Thoracic aorta (tissue), 2 donors: ENCODE results near the gene TYW1. TPM values are rescaled to one million over a fixed set of nuclear protein-coding genes. Genes with fewer than 3 reads are reported as not detected.
"Not testable (repeated sequence)": the region's sequence is repeated elsewhere in the genome, so short reads cannot be mapped to it uniquely, and the experiment has no call there.

Experiments used
- ATAC-seq: fragments of 150-250 bp; one replicate; pipeline ENCODE4 v1.8.0; 2017; ENCODE audit warnings: low read depth; ENCODE audit not compliant: insufficient number of reproducible peaks, low FRiP score
- DNase-seq: peaks from one replicate; pipeline ENCODE4 v3.0.0-alpha.2; 2020; ENCODE audit warnings: low spot score
- H3K27ac ChIP-seq, 2 donors: fragments of 200-600 bp; sonication (generic); 1 replicate in 1 of 2; 2 replicates in 1 of 2; pipeline ENCODE4 v1.5.1; 2016; ENCODE audit warnings: mild to moderate bottlenecking in 2 of 2, moderate library complexity in 2 of 2
- H3K27me3 ChIP-seq: fragments of 200-600 bp; sonication (generic); replicated peaks from 2 replicates; pipeline ENCODE4 v1.6.0; 2016; ENCODE audit warnings: mild to moderate bottlenecking; ENCODE audit not compliant: insufficient read depth
- H3K36me3 ChIP-seq: fragments of 200-600 bp; sonication (generic); one replicate; pipeline ENCODE4 v1.5.1; 2016
- H3K4me1 ChIP-seq, 2 donors: fragments of 200-600 bp; sonication (generic); 1 replicate in 1 of 2; 2 replicates in 1 of 2; pipeline versions ENCODE4 v1.5.1 to v1.6.0; 2016; ENCODE audit warnings: low read depth in 2 of 2, mild to moderate bottlenecking in 1 of 2; ENCODE audit not compliant: control insufficient read depth in 1 of 2
- H3K4me3 ChIP-seq: fragments of 200-600 bp; sonication (generic); 2 replicates; pipeline ENCODE4 v1.5.1; 2016; ENCODE audit warnings: mild to moderate bottlenecking
- H3K9me3 ChIP-seq: fragments of 200-600 bp; sonication (generic); 2 replicates; pipeline ENCODE4 v1.5.1; 2016
- total RNA-seq, 2 donors: library from RNA; depleted of rRNA; stranded (reverse); fragments of >200 nt; gene quantifications; one replicate each; pipeline versions ENCODE4 v1.1.0 to v1.2.3, GENCODE V29; 2016
- TF ChIP-seq, protein P1 (sequence below): fragments of 200-600 bp; sonication (generic); IDR thresholded peaks from one replicate; pipeline ENCODE4 v1.5.1; 2019; ENCODE audit warnings: antibody characterized with exemption

The TYW1 gene
- total RNA-seq, 2 donors from 2014 or later, result 64.3 to 91.0 TPM

DNA sequence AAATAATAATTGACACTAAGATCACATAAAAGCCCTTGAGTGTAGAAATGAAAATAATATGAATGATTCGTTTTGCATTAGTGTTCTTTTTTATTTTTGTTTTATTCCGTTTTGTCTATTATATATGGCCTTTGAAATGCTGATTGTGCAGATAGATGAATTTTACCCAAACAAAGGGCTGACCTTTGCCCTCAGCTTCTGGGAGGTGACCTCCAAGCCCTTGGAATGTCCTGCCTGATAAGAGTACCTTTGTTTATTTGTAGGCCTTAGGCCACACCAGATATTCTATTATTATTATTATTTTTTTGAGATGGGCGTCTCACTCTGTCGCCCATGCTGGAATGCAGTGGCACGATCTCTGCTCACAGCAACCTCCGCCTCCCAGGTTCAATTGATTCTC is 230.3 kb downstream of the TYW1 start:
- H3K27ac ChIP-seq, H3K4me1 ChIP-seq, ATAC-seq, H3K27me3 ChIP-seq, H3K9me3 ChIP-seq, H3K4me3 ChIP-seq, DNase-seq, H3K36me3 ChIP-seq: not testable (repeated sequence)

DNA sequence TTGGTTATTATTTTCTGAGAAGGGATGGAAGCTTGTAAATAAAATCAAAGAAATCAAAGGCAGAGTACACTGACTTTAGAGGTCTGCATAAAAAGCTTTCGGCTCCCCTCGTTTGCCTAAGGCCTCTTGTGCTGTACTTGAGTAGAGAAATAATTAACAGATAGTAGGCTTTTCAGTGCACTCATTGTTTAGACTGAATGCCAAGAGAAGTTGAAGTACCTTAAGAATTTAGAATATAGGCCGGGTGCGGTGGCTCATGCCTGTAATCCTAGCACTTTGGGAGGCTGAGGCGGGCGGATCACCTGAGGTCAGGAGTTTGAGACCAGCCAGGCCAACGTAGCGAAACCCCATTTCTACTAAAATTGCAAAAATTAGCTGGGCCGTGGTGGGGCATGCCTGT is 232.4 kb downstream of the TYW1 start:
- not testable (repeated sequence) for DNase-seq, H3K27ac ChIP-seq, H3K4me1 ChIP-seq, H3K36me3 ChIP-seq, H3K9me3 ChIP-seq, H3K27me3 ChIP-seq, H3K4me3 ChIP-seq, ATAC-seq

DNA sequence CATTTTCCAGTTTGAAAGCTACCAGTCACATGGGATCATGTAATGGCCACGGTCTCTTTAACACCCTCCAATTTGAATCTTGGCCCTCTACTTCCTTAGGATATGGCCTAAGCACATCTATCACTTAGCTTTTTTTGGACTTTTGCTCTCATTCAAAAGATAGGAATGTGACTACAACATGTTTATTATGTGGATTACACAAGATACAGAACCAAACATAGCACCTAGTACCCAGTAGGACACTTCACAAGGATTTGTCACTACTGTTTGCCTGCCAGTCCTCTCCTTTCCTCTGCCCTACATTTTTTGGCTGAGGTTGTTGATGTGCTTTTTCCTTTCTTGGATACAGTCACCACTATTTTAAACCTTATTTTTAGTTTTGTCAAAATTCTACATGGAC is 233.4 kb downstream of the TYW1 start:
- not testable (repeated sequence) for H3K9me3 ChIP-seq, DNase-seq, ATAC-seq

DNA sequence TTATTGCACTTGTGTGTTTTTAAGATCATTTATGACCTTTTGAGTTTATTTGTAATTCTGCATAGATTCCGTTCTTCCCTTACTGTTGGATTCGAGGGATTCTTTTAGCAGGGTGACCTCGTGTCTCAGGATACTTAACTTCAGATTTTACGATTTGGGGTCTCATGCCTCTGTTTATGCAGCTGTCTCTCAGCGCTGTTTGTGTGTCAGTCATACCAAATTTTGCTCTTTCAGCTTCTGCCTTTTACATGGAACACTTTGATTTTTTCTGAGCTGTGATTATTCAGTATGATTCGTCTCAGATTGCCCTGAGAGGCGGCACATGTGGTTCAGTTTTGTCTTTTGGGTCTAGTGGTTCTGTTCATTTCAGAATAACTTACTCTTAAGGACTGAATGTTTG is 236.9 kb downstream of the TYW1 start:
- H3K4me3 ChIP-seq, H3K4me1 ChIP-seq, DNase-seq, ATAC-seq, H3K9me3 ChIP-seq, H3K27me3 ChIP-seq, H3K27ac ChIP-seq, H3K36me3 ChIP-seq: not testable (repeated sequence)

More for the DNA sequence above, 233.4 kb downstream of the TYW1 start:
- H3K27me3 ChIP-seq, H3K36me3 ChIP-seq, H3K4me3 ChIP-seq, H3K4me1 ChIP-seq, H3K27ac ChIP-seq: not testable (repeated sequence)

DNA sequence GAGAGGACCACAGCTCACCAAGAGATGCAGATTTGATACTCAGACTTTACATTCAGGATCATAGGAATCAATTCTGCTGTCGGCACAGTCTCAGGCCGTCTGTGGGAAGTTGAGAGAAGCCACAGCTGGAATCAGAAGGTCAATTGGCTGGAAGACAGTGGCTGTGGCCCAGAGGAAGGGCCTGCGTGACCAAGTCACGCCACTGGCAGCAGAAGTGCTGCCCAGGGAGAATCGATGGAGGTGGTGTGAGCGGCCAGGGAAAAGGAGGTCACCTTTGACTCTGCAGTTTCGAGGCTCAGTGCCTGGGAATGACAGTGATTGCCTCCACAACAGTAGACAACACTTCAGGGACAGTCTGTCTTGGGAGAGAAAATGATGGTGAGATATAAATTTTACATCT is 239.6 kb downstream of the TYW1 start:
- not testable (repeated sequence) for H3K36me3 ChIP-seq, H3K9me3 ChIP-seq, H3K27me3 ChIP-seq, H3K4me1 ChIP-seq, ATAC-seq, DNase-seq, H3K4me3 ChIP-seq, H3K27ac ChIP-seq

DNA sequence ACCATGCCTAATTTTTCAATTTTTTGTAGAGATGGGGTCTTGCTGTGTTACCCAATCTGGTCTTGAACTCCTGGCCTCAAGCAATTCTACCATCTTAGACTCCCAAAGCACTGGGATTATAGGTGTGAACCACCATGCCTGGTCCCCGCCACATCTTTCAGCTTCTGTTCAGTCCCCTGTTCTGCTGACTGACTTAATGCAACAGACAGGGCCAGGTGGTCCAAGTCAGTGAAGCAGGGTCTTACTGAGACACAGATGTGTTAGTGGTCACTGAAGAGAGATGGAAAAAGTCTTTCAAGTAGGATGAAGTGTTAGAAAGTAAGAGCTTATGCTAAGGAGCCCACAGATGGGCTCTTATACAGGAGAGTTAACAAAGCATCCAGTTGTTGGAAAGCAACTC is 246.2 kb downstream of the TYW1 start:
- not testable (repeated sequence) for DNase-seq, H3K9me3 ChIP-seq, H3K4me1 ChIP-seq, H3K27ac ChIP-seq, H3K27me3 ChIP-seq, ATAC-seq, H3K4me3 ChIP-seq, H3K36me3 ChIP-seq

DNA sequence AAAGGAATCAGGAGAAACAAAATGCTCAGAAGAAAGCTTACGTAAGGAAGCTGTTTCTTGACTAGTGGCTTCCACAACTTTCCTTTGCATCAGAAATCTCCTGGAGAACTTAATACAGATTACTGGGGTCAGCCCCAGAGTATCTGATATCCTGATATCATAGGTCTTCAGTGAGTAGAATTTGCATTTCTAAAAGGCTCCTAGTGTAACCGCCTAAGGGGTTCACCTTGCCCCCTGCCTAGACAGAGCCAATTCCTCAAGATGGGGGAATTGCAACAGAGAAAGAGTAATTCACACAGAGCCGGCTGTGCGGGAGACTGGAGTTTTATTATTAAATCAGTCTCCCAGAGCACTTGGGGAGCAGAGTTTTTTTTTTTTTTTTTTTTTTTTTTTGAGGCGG is 251.7 kb downstream of the TYW1 start:
- not testable (repeated sequence) for ATAC-seq, H3K27ac ChIP-seq, H3K27me3 ChIP-seq, DNase-seq, H3K4me1 ChIP-seq, H3K36me3 ChIP-seq, H3K4me3 ChIP-seq
- H3K9me3 ChIP-seq, result peaks cover 11% of the 10 kb centered on the region

DNA sequence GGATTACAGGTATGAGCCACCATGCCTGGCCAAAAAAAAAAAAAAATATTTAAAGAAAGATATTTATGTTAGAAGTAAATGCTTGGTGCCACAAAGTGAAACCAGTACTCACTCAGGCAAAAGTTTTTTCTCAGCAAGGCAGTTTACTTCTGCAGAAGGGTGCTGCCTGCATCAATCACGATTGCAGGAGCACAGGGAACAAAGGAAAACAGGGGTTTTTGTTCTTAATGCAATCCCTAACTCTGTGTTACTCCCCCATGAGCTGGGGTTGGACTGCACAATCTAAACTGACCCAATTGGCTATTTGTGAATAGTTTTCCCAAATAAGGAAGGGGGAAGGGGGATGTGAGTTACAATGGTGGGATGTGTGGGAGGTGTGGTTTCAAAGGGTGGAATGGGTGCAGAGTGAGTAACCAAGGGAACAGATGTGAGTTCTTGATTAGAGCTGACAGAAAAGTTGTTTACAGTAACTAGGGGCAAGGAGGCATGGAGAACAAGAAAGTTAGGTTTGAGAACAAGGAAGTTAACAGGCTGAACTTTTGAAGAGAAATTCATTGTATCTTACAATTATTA is 255.4 kb downstream of the TYW1 start:
- DNase-seq (no peak), ATAC-seq (no peak)
- Histone ChIP-seq H3K4me3 (no peak overlapping the region), H3K4me1 (no peaks in the 10 kb centered on the region), H3K9me3 (peaks cover 11% of the 10 kb centered on the region), H3K27ac (no peak overlapping the region), H3K27me3 (no peaks in the 10 kb centered on the region), H3K36me3 (no peaks in the 10 kb centered on the region)
- TF ChIP-seq, protein P1, sequence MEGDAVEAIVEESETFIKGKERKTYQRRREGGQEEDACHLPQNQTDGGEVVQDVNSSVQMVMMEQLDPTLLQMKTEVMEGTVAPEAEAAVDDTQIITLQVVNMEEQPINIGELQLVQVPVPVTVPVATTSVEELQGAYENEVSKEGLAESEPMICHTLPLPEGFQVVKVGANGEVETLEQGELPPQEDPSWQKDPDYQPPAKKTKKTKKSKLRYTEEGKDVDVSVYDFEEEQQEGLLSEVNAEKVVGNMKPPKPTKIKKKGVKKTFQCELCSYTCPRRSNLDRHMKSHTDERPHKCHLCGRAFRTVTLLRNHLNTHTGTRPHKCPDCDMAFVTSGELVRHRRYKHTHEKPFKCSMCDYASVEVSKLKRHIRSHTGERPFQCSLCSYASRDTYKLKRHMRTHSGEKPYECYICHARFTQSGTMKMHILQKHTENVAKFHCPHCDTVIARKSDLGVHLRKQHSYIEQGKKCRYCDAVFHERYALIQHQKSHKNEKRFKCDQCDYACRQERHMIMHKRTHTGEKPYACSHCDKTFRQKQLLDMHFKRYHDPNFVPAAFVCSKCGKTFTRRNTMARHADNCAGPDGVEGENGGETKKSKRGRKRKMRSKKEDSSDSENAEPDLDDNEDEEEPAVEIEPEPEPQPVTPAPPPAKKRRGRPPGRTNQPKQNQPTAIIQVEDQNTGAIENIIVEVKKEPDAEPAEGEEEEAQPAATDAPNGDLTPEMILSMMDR, result no peak

DNA sequence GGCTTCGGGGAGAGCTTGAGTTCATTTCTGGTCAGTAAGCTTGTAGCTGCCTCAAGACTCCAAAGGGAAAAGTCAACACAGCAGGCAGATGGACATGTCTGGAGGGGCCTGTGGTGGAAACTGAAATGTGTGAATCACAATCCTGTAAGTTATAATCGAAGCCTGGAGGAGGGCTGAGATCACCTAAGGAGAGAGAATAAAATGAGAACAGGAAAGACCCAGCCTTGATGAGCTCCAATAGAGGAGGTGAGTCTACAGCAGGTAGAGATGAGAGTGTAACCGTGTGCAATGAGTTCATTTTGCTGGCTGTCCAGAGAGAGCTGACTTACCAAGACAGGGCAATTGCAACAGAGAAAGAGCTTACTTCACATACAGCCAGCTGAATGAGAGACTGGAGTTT is 258.4 kb downstream of the TYW1 start:
- peaks cover 11% of the 10 kb centered on the region for H3K9me3 ChIP-seq
- H3K4me1 ChIP-seq, H3K27me3 ChIP-seq, DNase-seq, H3K4me3 ChIP-seq, H3K36me3 ChIP-seq, ATAC-seq, H3K27ac ChIP-seq: not testable (repeated sequence)

DNA sequence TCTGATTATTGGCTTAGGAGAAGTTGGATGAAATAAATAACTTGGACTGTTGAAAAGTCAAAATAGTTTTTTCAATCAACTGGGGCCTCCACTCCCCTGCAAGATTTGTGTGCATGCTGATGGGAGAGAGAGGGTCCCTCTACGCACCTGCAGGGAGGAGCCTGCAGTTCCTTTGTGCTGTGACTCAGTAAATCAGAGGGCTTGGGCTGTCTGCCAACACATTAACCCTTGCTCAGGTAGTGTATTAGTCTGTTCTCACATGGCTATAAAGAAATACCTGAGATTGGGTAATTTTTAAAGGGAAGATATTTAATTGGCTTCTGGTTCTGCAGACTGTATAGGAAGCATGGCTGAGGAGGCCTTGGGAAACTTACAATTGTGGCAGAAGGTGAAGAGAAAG is 261.1 kb downstream of the TYW1 start:
- ATAC-seq, result not testable (repeated sequence)

DNA sequence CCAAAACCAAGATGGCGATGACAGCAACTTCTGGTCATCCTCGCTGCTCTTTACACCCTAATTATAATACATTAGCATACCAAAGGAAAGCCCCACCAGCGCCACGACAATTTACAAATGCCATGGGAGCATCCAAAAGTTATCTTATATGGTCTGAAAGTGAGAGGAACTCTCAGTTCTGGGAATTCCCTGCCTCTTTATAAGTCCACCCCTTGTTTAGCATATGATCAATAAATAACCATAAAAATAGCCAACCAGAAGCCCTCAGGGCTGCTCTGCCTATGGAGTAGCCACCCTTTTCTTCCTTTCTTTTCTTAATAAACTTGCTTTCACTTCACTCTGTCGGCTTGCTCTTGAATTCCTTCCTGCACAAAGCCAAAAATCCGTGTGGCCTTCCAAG is 262.7 kb downstream of the TYW1 start:
- not testable (repeated sequence) for H3K27me3 ChIP-seq, H3K4me1 ChIP-seq, DNase-seq, H3K36me3 ChIP-seq, ATAC-seq, H3K4me3 ChIP-seq, H3K27ac ChIP-seq, H3K9me3 ChIP-seq

More for the DNA sequence above, 261.1 kb downstream of the TYW1 start:
- H3K9me3 ChIP-seq, H3K27me3 ChIP-seq, H3K27ac ChIP-seq, H3K36me3 ChIP-seq, H3K4me3 ChIP-seq, H3K4me1 ChIP-seq, DNase-seq: not testable (repeated sequence)

DNA sequence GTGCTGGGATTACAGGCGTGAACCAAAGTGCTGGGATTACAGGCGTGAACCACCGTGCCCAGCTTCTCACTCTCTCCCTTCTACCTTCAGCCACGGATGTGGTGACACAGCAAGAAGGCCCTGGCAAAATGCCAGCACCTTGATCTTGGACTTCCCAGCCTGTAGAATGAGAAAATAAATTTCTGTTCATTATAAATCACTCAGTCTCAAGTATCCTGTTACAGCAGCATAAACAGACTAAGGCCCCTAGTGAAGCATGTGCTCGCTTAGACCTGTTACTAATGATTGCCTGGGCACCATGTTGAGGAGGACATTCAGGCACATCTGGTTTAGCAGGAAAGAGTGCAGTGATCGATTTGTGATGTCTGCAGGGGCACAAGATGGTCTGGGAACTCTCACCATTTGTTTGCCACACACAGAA is 263.5 kb downstream of the TYW1 start:
- not testable (repeated sequence) for H3K4me3 ChIP-seq, H3K36me3 ChIP-seq, H3K27ac ChIP-seq, H3K4me1 ChIP-seq, H3K27me3 ChIP-seq, ATAC-seq, H3K9me3 ChIP-seq, DNase-seq
